ENCODE results near the gene ZNF682. TPM values are rescaled to one million over a fixed set of nuclear protein-coding genes. Genes with fewer than 3 reads are reported as not detected.

ZNF682 gene
- total RNA-seq, 1 experiment from 2014 or later: 23.0 TPM

- Histone ChIP-seq H3K18ac (ENCODE audit: insufficient read length, low read depth, low read length) (no peak overlapping the region), H3K23ac (ENCODE audit: insufficient read length, low read depth, low read length) (no peak overlapping the region), H3K27me3 (ENCODE audit: insufficient read depth, low read length) (no peaks in the 10 kb centered on the region), H3K56ac (ENCODE audit: insufficient read length, low read depth, low read length) (no peak overlapping the region), H3K9ac (ENCODE audit: extremely low read depth, insufficient read length, low read length) (no peak overlapping the region), H2BK15ac (ENCODE audit: low read depth, low read length) (no peak overlapping the region), H4K20me1 (ENCODE audit: control insufficient read depth, insufficient read depth, insufficient read length) (no peaks in the 10 kb centered on the region), H3K9me3 (ENCODE audit: control insufficient read depth, low read depth, low read length) (no peaks in the 10 kb centered on the region), H2BK20ac (ENCODE audit: low read depth, low read length, poor library complexity, severe bottlenecking) (no peak overlapping the region), H3K79me1 (ENCODE audit: insufficient read depth, low read depth, low read length, poor library complexity, severe bottlenecking) (no peaks in the 10 kb centered on the region), H4K8ac (replicated peaks; ENCODE audit: insufficient read length, low read depth, low read length) (no peak overlapping the region), H3K4me2 (ENCODE audit: insufficient read depth, insufficient read length, low read length) (no peak overlapping the region), H2BK5ac (ENCODE audit: insufficient read length, low read length) (no peak overlapping the region), H2AFZ (ENCODE audit: low read length) (no peak overlapping the region), H3K4me1 (ENCODE audit: insufficient read depth, low read length) (no peaks in the 10 kb centered on the region), H2BK120ac (ENCODE audit: low read depth, low read length, poor library complexity, severe bottlenecking) (no peak overlapping the region), H2BK12ac (ENCODE audit: insufficient read length, low read depth, low read length) (no peak overlapping the region), H4K91ac (ENCODE audit: insufficient read length, low read depth, low read length) (no peak overlapping the region), H3K23me2 (ENCODE audit: insufficient read length, low read depth, low read length, poor library complexity, severe bottlenecking) (no peaks in the 10 kb centered on the region), H3K14ac (ENCODE audit: insufficient read depth, low read length) (no peak overlapping the region), H3K4ac (ENCODE audit: low read depth, low read length) (no peak overlapping the region), H4K5ac (ENCODE audit: insufficient read length, low read depth, low read length) (no peak overlapping the region), H3K27ac (ENCODE audit: insufficient read length, low read depth, low read length) (no peak overlapping the region), H3K79me2 (ENCODE audit: insufficient read depth, low read length) (no peaks in the 10 kb centered on the region), H3T11ph (ENCODE audit: low read length) (no peak overlapping the region), H2AK5ac (ENCODE audit: insufficient read length, low read length) (no peak overlapping the region)
- H3K4me3 Mint-ChIP-seq: no peak overlapping the region
- H3K9me3 Mint-ChIP-seq: peaks cover 15 to 51% of the 10 kb centered on the region in 2 experiments
- H3K4me1 Mint-ChIP-seq: 0 out of 4 replicates have a peak, but pooled peaks cover 0 to 3% of the 10 kb centered on the region in 2 experiments
- no peaks in the 10 kb centered on the region for H3K27me3 Mint-ChIP-seq (ENCODE audit: low read depth)
- H3K27ac Mint-ChIP-seq: no peak overlapping the region; a peak in 1 of 7 replicates
- H3K36me3 Mint-ChIP-seq (ENCODE audit: insufficient read depth in 1 of 3, low read depth in 3 of 3): peaks cover 7 to 20% (median 10%) of the 10 kb centered on the region in 3 experiments
- peak; percentile 74 for DNase-seq
- TF ChIP-seq, protein P1, sequence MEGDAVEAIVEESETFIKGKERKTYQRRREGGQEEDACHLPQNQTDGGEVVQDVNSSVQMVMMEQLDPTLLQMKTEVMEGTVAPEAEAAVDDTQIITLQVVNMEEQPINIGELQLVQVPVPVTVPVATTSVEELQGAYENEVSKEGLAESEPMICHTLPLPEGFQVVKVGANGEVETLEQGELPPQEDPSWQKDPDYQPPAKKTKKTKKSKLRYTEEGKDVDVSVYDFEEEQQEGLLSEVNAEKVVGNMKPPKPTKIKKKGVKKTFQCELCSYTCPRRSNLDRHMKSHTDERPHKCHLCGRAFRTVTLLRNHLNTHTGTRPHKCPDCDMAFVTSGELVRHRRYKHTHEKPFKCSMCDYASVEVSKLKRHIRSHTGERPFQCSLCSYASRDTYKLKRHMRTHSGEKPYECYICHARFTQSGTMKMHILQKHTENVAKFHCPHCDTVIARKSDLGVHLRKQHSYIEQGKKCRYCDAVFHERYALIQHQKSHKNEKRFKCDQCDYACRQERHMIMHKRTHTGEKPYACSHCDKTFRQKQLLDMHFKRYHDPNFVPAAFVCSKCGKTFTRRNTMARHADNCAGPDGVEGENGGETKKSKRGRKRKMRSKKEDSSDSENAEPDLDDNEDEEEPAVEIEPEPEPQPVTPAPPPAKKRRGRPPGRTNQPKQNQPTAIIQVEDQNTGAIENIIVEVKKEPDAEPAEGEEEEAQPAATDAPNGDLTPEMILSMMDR (conservative IDR thresholded peaks at IDR 0.05): peak; percentile 92
- WGBS (ENCODE audit: extremely low coverage, insufficient read length, low lambda C conversion rate): no CpG with 5 or more reads among the region's 7 CpGs
Observed at GRCh38 chr19:19997656-19998268, 41.5 kb downstream of the ZNF682 start.

Measured in H9 (cell line).